B cell (primary cell): Measurements from ENCODE around the gene NFYC. TPM values are rescaled to one million over a fixed set of nuclear protein-coding genes. Genes with fewer than 3 reads are reported as not detected.
A peak's percentile ranks its signal among the peaks of the same experiment; 100 is the strongest.

Source experiments
- ATAC-seq: fragments of 200-7000 bp; cut with Tn5 transposase; one replicate; pipeline ENCODE4 v1.10.0; 2021; ENCODE audit warnings: low read depth, mild to moderate bottlenecking, moderate number of reproducible peaks, moderate library complexity
- CTCF ChIA-PET: fragments of 350-600 bp; sonication (Branson Sonifier 250); formaldehyde crosslinking; loops from one replicate; lab custom pipeline; 2021; ENCODE audit warnings: antibody characterized with exemption, inconsistent platforms; lab: Charles Lee
- POLR2A ChIA-PET: fragments of 350-600 bp; sonication (Branson Sonifier 250); formaldehyde crosslinking; loops from one replicate; lab custom pipeline; 2021; ENCODE audit warnings: antibody characterized with exemption; lab: Charles Lee
- DNase-seq: peaks from one replicate; pipeline ENCODE4 v3.0.0; 2013
- H2AFZ ChIP-seq: 2 replicates; pipeline ENCODE4 v1.6.1; 2012; ENCODE audit warnings: mild to moderate bottlenecking, low read depth, low read length; ENCODE audit not compliant: insufficient read depth, poor library complexity, severe bottlenecking
- H3K27ac ChIP-seq, 2 donors: 1 replicate in 1 of 2; 2 replicates in 1 of 2; pipeline ENCODE4 v1.5.1; 2012 to 2013; ENCODE audit warnings: low read length in 2 of 2, mild to moderate bottlenecking in 2 of 2, moderate library complexity in 1 of 2
- H3K27me3 ChIP-seq, 4 experiments: fragments of 200-600 bp in 1 of 4; sonication (generic) in 1 of 4; replicated peaks in 1 of 4; 1 replicate in 2 of 4; 2 replicates in 2 of 4; pipeline versions ENCODE4 v1.6.1 to v1.7.0; 2013 to 2016; ENCODE audit warnings: low read length in 3 of 4, mild to moderate bottlenecking in 2 of 4, mixed read lengths in 1 of 4, moderate library complexity in 1 of 4; ENCODE audit not compliant: insufficient read depth in 4 of 4, control insufficient read depth in 3 of 4; ENCODE audit errors: control extremely low read depth in 1 of 4
- H3K36me3 ChIP-seq, 2 experiments: replicated peaks in 1 of 2; 1 replicate in 1 of 2; 2 replicates in 1 of 2; pipeline versions ENCODE4 v1.6.1 to v1.7.1; 2013; ENCODE audit warnings: low read length in 1 of 2; ENCODE audit not compliant: insufficient read depth in 2 of 2, control insufficient read depth in 1 of 2; ENCODE audit errors: control extremely low read depth in 1 of 2, extremely low read depth in 1 of 2
- H3K4me1 ChIP-seq, 2 donors: fragments of 200-600 bp in 1 of 2; sonication (generic) in 1 of 2; 1 replicate in 1 of 2; 2 replicates in 1 of 2; pipeline versions ENCODE4 v1.5.1 to v1.6.1; 2013 to 2017; ENCODE audit warnings: low read length in 2 of 2; ENCODE audit not compliant: control insufficient read depth in 2 of 2, insufficient read depth in 2 of 2
- H3K4me2 ChIP-seq: replicated peaks from 2 replicates; pipeline ENCODE3; 2012; ENCODE audit warnings: mild to moderate bottlenecking, low read depth, low read length; ENCODE audit not compliant: poor library complexity, severe bottlenecking
- H3K4me3 ChIP-seq, 5 experiments: fragments of 200-600 bp in 1 of 5; sonication (generic) in 1 of 5; 1 replicate in 3 of 5; 2 replicates in 2 of 5; pipeline versions ENCODE4 v1.5.1 to v1.7.0; 2011 to 2016; ENCODE audit warnings: low read length in 4 of 5, mild to moderate bottlenecking in 4 of 5, low read depth in 2 of 5, control low read depth in 1 of 5, moderate library complexity in 1 of 5; ENCODE audit not compliant: insufficient read depth in 1 of 5; ENCODE audit errors: control extremely low read depth in 1 of 5, extremely low read depth in 1 of 5
- H3K79me2 ChIP-seq: fragments of 200-600 bp; sonication (generic); one replicate; pipeline ENCODE4 v1.6.0; 2016; ENCODE audit warnings: low read length; ENCODE audit not compliant: control insufficient read depth, insufficient read depth
- H3K9ac ChIP-seq: fragments of 200-600 bp; sonication (generic); 2 replicates; pipeline ENCODE4 v1.6.1; 2017; ENCODE audit warnings: mild to moderate bottlenecking, low read length, moderate library complexity
- H3K9me3 ChIP-seq, 3 donors: one replicate each; pipeline versions ENCODE4 v1.6.1 to v1.7.1; 2013; ENCODE audit warnings: low read length in 2 of 3; ENCODE audit not compliant: control insufficient read depth in 2 of 3, insufficient read depth in 1 of 3; ENCODE audit errors: control extremely low read depth in 1 of 3
- H4K20me1 ChIP-seq: 2 replicates; pipeline ENCODE4 v1.6.0; 2012; ENCODE audit warnings: mild to moderate bottlenecking, low read length; ENCODE audit not compliant: insufficient read depth, control insufficient read depth, poor library complexity, severe bottlenecking
- H3K27ac Mint-ChIP-seq: one replicate; pipeline ENCODE4 v1.8.0; 2021; ENCODE audit warnings: mixed read lengths
- H3K27me3 Mint-ChIP-seq: one replicate; pipeline ENCODE4 v1.8.0; 2021; ENCODE audit warnings: mixed read lengths
- H3K4me1 Mint-ChIP-seq: one replicate; pipeline ENCODE4 v1.8.0; 2021; ENCODE audit warnings: mixed read lengths
- H3K4me3 Mint-ChIP-seq: one replicate; pipeline ENCODE4 v1.8.0; 2021; ENCODE audit warnings: mixed read lengths
- H3K9me3 Mint-ChIP-seq: one replicate; pipeline ENCODE4 v1.8.0; 2022; ENCODE audit warnings: mixed read lengths; ENCODE audit not compliant: insufficient read depth
- EZH2 ChIP-seq: IDR thresholded peaks from 2 replicates; pipeline ENCODE4 v1.6.1; 2012; ENCODE audit warnings: borderline replicate concordance, low read depth, mild to moderate bottlenecking, moderate library complexity, low read length; ENCODE audit not compliant: insufficient read depth, poor library complexity, severe bottlenecking
- WGBS: methylation state at CpG from one replicate; pipeline ENCODE4 v1.1.5; 2013; ENCODE audit warnings: missing lambda C conversion rate; ENCODE audit not compliant: insufficient coverage; 5-methylcytosine and 5-hydroxymethylcytosine counted together
- intact Hi-C: fragments of 100-400 bp; cut with micrococcal nuclease; formaldehyde crosslinking; loops from one replicate; pipeline ENCODE4 v1.10.0; 2022
- polyA plus RNA-seq: library from polyadenylated mRNA; depleted of rRNA; stranded (reverse); fragments of >200 nt; gene quantifications from 2 replicates; pipeline ENCODE4 v1.2.3, GENCODE V29; 2012
- total RNA-seq, 2 donors: library from RNA; stranded (reverse); fragments of 120-200 nt in 1 of 2; gene quantifications; 1 replicate in 1 of 2; 2 replicates in 1 of 2; pipeline versions ENCODE4 v1.2.3 to v1.2.4, GENCODE V29; 2013 to 2022
- TF ChIP-seq, protein P1 (sequence below): fragments of 200-600 bp; IDR thresholded peaks from one replicate; pipeline ENCODE4 v1.8.0; 2022; ENCODE audit warnings: antibody characterized with exemption, mild to moderate bottlenecking

Gene NFYC
- total and polyA plus RNA-seq, 2 donors (not counting 1 experiment from before 2014, with no cell fraction given): 88.7 to 123 TPM

DNA sequence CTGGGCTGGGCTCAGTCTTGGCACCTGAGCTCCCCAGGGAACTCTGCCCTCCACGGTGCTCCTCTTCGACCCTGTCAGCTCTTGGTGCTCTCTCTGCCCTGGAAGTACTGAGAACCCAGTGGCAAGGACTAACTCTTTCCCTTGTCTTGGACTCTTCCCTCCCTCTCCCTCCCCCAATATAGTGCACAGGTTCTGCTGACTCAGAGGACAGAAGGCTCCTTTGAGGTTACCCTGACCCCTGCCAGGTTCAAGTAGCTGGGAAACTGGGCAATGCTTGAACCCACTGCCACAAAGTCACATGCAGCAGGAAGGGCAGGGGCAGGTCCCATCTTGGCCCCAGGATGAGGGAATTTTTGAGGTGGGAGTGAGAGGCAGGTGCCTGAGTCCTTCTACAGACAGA lies 112.4 kb downstream of the NFYC start:
- Histone ChIP-seq H3K36me3 (no peaks in the 10 kb centered on the region), H3K27me3 (no peaks in the 10 kb centered on the region), H3K4me1 (peaks cover 17 to 38% of the 10 kb centered on the region in 2 donors), H3K79me2 (no peaks in the 10 kb centered on the region), H3K9ac (no peak overlapping the region), H3K4me2 (no peak overlapping the region), H3K27ac (no peak overlapping the region), H2AFZ (no peak overlapping the region), H3K9me3 (no peaks in the 10 kb centered on the region), H3K4me3 (no peak overlapping the region), H4K20me1 (no peaks in the 10 kb centered on the region)
- ChIA-PET CTCF (interaction anchor here (2.2 kb wide), 1 partner anchor 30 kb away, joined by 8 read pairs; no protein-coding TSS in a partner anchor), POLR2A (no interaction called here)
- H3K4me1 Mint-ChIP-seq: peaks cover 34% of the 10 kb centered on the region
- no peak for TF ChIP-seq EZH2
- TF ChIP-seq, protein P1, sequence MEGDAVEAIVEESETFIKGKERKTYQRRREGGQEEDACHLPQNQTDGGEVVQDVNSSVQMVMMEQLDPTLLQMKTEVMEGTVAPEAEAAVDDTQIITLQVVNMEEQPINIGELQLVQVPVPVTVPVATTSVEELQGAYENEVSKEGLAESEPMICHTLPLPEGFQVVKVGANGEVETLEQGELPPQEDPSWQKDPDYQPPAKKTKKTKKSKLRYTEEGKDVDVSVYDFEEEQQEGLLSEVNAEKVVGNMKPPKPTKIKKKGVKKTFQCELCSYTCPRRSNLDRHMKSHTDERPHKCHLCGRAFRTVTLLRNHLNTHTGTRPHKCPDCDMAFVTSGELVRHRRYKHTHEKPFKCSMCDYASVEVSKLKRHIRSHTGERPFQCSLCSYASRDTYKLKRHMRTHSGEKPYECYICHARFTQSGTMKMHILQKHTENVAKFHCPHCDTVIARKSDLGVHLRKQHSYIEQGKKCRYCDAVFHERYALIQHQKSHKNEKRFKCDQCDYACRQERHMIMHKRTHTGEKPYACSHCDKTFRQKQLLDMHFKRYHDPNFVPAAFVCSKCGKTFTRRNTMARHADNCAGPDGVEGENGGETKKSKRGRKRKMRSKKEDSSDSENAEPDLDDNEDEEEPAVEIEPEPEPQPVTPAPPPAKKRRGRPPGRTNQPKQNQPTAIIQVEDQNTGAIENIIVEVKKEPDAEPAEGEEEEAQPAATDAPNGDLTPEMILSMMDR: no peak
- intact Hi-C loops: loop anchor here (2.0 to 5.0 kb wide), 2 partner anchors 92 to 113 kb away; partner anchors contain the start of gene NFYC
- no peak for ATAC-seq
- WGBS: 17% methylated on average over 2 of the region's 2 CpGs
- no peaks in the 10 kb centered on the region for H3K9me3 Mint-ChIP-seq
- H3K27ac Mint-ChIP-seq: peak overlapping the region; percentile 41
- H3K27me3 Mint-ChIP-seq: no peaks in the 10 kb centered on the region
- no peak overlapping the region for H3K4me3 Mint-ChIP-seq
- DNase-seq: no peak

DNA sequence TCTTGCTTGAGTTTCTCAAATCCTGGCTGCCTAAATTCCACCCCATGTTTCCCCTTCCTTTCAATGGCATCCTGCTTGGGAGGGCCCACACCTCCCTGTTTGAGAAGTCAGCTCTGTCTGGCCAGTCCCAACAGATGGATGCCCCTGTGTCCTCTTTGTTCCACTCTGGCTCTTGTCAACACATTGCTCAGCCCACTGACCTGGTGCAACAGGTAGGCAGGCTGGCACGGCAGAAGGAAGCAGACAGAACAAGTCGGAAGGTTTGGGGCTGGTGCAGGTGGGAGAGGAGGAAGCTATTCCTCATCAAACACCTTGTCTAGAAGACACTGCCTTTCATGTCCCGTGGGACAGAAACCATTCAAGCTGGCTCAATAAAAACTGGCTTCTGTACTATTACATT lies 114.7 kb downstream of the NFYC start:
- ChIA-PET CTCF (interaction anchor here (1.2 kb wide), 1 partner anchor 18 kb away, joined by 3 read pairs; no protein-coding TSS in a partner anchor), POLR2A (no interaction called here)
- no peaks in the 10 kb centered on the region for H3K9me3 Mint-ChIP-seq
- intact Hi-C loops: no loop called here
- no peaks in the 10 kb centered on the region for H4K20me1 ChIP-seq
- H3K4me3 ChIP-seq: no peak overlapping the region
- peaks cover 23 to 48% of the 10 kb centered on the region in 2 donors for H3K4me1 ChIP-seq
- peaks cover 43% of the 10 kb centered on the region for H3K4me1 Mint-ChIP-seq
- TF ChIP-seq, protein P1: no peak
- no peak for TF ChIP-seq EZH2
- no peak overlapping the region for H3K4me3 Mint-ChIP-seq
- no peaks in the 10 kb centered on the region for H3K27me3 Mint-ChIP-seq
- DNase-seq (no peak), ATAC-seq (no peak)
- H3K9ac ChIP-seq: no peak overlapping the region
- no CpG with 5 or more reads among the region's 3 CpGs for WGBS
- no peaks in the 10 kb centered on the region for H3K36me3 ChIP-seq
- H3K4me2 ChIP-seq: no peak overlapping the region
- no peak overlapping the region for H3K27ac ChIP-seq
- H3K27ac Mint-ChIP-seq: no peak overlapping the region
- no peaks in the 10 kb centered on the region for H3K79me2 ChIP-seq
- H2AFZ ChIP-seq: no peak overlapping the region
- no peaks in the 10 kb centered on the region for H3K27me3 ChIP-seq
- peaks cover 0 to 11% (median 0%) of the 10 kb centered on the region in 3 donors for H3K9me3 ChIP-seq
